Endothelial cell (in vitro differentiated cells): ENCODE measurements around the gene FRAS1. TPM values are rescaled to one million over a fixed set of nuclear protein-coding genes. Genes with fewer than 3 reads are reported as not detected.
"Not testable (repeated sequence)": the region's sequence is repeated elsewhere in the genome, so short reads cannot be mapped to it uniquely, and the experiment has no call there.

Experiments
- DNase-seq: peaks from one replicate; pipeline ENCODE4 v3.0.0; 2021; ENCODE audit warnings: low spot score
- H3K27ac Mint-ChIP-seq: one replicate; pipeline ENCODE4 v1.8.0; 2021; ENCODE audit warnings: mixed read lengths, inconsistent platforms; ENCODE audit not compliant: unreplicated experiment
- H3K27me3 Mint-ChIP-seq: one replicate; pipeline ENCODE4 v1.8.0; 2021; ENCODE audit warnings: mild to moderate bottlenecking, moderate library complexity, mixed read lengths, inconsistent platforms; ENCODE audit not compliant: unreplicated experiment
- H3K36me3 Mint-ChIP-seq: one replicate; pipeline ENCODE4 v1.8.0; 2021; ENCODE audit warnings: mild to moderate bottlenecking, low read depth, mixed read lengths, inconsistent platforms; ENCODE audit not compliant: unreplicated experiment
- H3K4me1 Mint-ChIP-seq: one replicate; pipeline ENCODE4 v1.8.0; 2021; ENCODE audit warnings: mild to moderate bottlenecking, mixed read lengths, inconsistent platforms; ENCODE audit not compliant: unreplicated experiment
- H3K4me3 Mint-ChIP-seq: one replicate; pipeline ENCODE4 v1.8.0; 2021; ENCODE audit warnings: mild to moderate bottlenecking, mixed read lengths, inconsistent platforms; ENCODE audit not compliant: unreplicated experiment
- H3K9me3 Mint-ChIP-seq: one replicate; pipeline ENCODE4 v1.8.0; 2021; ENCODE audit warnings: mixed read lengths, inconsistent platforms; ENCODE audit not compliant: unreplicated experiment
- CTCF ChIP-seq: fragments of 200-600 bp; sonication (generic); IDR thresholded peaks from one replicate; pipeline ENCODE4 v1.5.0; 2021; ENCODE audit warnings: antibody characterized with exemption; ENCODE audit not compliant: unreplicated experiment
- total RNA-seq: library from RNA; stranded (reverse); fragmentation: NEBNext Ultra II Directional; extraction: Animal tissue kit (Norgen Biotek cat#: 25700); gene quantifications from one replicate; pipeline ENCODE4 v1.2.1, GENCODE V29; 2021; ENCODE audit not compliant: unreplicated experiment

The FRAS1 gene
- total RNA-seq, 1 donor from 2014 or later, result 51.7 TPM

GRCh38 chr4:78237360-78237759 lies 180.2 kb downstream of the FRAS1 start:
- DNase-seq, result no peak
- Mint-ChIP-seq H3K9me3 (no peaks in the 10 kb centered on the region), H3K4me3 (no peak overlapping the region), H3K4me1 (peaks cover 8% of the 10 kb centered on the region), H3K36me3 (no peaks in the 10 kb centered on the region), H3K27ac (no peak overlapping the region), H3K27me3 (no peaks in the 10 kb centered on the region)
- no peak for TF ChIP-seq CTCF

- Mint-ChIP-seq H3K36me3 (no peaks in the 10 kb centered on the region), H3K9me3 (no peaks in the 10 kb centered on the region), H3K4me1 (peaks cover 9% of the 10 kb centered on the region), H3K27ac (no peak overlapping the region), H3K4me3 (no peak overlapping the region), H3K27me3 (no peaks in the 10 kb centered on the region)
- no peak for DNase-seq
- no peak for TF ChIP-seq CTCF
Observed at GRCh38 chr4:78242071-78242470, 184.9 kb downstream of the FRAS1 start.

GRCh38 chr4:78244705-78245485 lies 187.8 kb downstream of the FRAS1 start:
- H3K9me3 Mint-ChIP-seq, result no peaks in the 10 kb centered on the region
- H3K27ac Mint-ChIP-seq, result no peak overlapping the region
- H3K4me3 Mint-ChIP-seq, result no peak overlapping the region
- no peaks in the 10 kb centered on the region for H3K36me3 Mint-ChIP-seq
- no peak for TF ChIP-seq CTCF
- peaks cover 18% of the 10 kb centered on the region for H3K4me1 Mint-ChIP-seq
- DNase-seq, result no peak
- H3K27me3 Mint-ChIP-seq, result no peaks in the 10 kb centered on the region

- no peaks in the 10 kb centered on the region for H3K27me3 Mint-ChIP-seq
- H3K36me3 Mint-ChIP-seq, result peaks cover 15% of the 10 kb centered on the region
- H3K9me3 Mint-ChIP-seq, result peaks cover 11% of the 10 kb centered on the region
- H3K27ac Mint-ChIP-seq, result peak overlapping the region; percentile 87
- no peak overlapping the region for H3K4me3 Mint-ChIP-seq
- DNase-seq, result no peak
- H3K4me1 Mint-ChIP-seq, result peaks cover 28% of the 10 kb centered on the region
- TF ChIP-seq CTCF, result no peak
Observed at GRCh38 chr4:78247536-78248285, 190.6 kb downstream of the FRAS1 start.

- DNase-seq, result no peak
- Mint-ChIP-seq H3K27me3 (no peaks in the 10 kb centered on the region), H3K9me3 (peaks cover 11% of the 10 kb centered on the region), H3K36me3 (peaks cover 32% of the 10 kb centered on the region), H3K27ac (peak overlapping the region; percentile 30), H3K4me1 (peaks cover 28% of the 10 kb centered on the region), H3K4me3 (no peak overlapping the region)
- no peak for TF ChIP-seq CTCF
Observed at GRCh38 chr4:78250500-78250899, 193.4 kb downstream of the FRAS1 start.

- DNase-seq, result not testable (repeated sequence)
Observed at GRCh38 chr4:78252773-78253172, 195.7 kb downstream of the FRAS1 start.

More at GRCh38 chr4:78252773-78253172, 195.7 kb downstream of the FRAS1 start:
- Mint-ChIP-seq H3K4me1 (peaks cover 17% of the 10 kb centered on the region), H3K9me3 (peaks cover 11% of the 10 kb centered on the region), H3K36me3 (peaks cover 41% of the 10 kb centered on the region), H3K4me3 (peak overlapping the region; percentile 82)
- H3K27ac Mint-ChIP-seq, H3K27me3 Mint-ChIP-seq: not testable (repeated sequence)
